ENCODE data around the gene GGNBP2. TPM values are rescaled to one million over a fixed set of nuclear protein-coding genes. Genes with fewer than 3 reads are reported as not detected.
A peak's percentile ranks its signal among the peaks of the same experiment; 100 is the strongest.

GGNBP2 gene
- total RNA-seq, 1 experiment from 2014 or later: 57.2 TPM

- H3K4me1 ChIP-seq (ENCODE audit: control insufficient read depth, insufficient read depth, low read length): peaks cover 3% of the 10 kb centered on the region; the same call in 1 of the 2 replicates
- no TSS peak for BruUV-seq (replicated peaks)
- POLR2A ChIA-PET: no interaction called here
- in situ Hi-C loops (cut with HindIII; ENCODE audit: low pct_unique_long_range_greater_than_20kb, low sequenced_read_pairs): no loop called here
- H3K4me3 ChIP-seq (ENCODE audit: low read depth in 2 of 2, low read length in 2 of 2): no peak overlapping the region
- no peak overlapping the region for H3K27ac ChIP-seq (ENCODE audit: low read length)
- CTCF ChIA-PET: no interaction called here
- no peaks in the 10 kb centered on the region for H3K27me3 ChIP-seq (ENCODE audit: control insufficient read depth, insufficient read depth, low read length)
- TF ChIP-seq SIN3A (IDR thresholded peaks at IDR 0.05; ENCODE audit: borderline replicate concordance, insufficient read depth, low read depth, low read length) (no peak), POLR2AphosphoS5 (IDR thresholded peaks at IDR 0.05; ENCODE audit: low read depth, low read length) (no peak), CTCF (IDR thresholded peaks at IDR 0.05) (no peak), TCF7L2 (IDR thresholded peaks at IDR 0.05; ENCODE audit: low read depth, low read length) (no peak)
- TF ChIP-seq, protein P1, sequence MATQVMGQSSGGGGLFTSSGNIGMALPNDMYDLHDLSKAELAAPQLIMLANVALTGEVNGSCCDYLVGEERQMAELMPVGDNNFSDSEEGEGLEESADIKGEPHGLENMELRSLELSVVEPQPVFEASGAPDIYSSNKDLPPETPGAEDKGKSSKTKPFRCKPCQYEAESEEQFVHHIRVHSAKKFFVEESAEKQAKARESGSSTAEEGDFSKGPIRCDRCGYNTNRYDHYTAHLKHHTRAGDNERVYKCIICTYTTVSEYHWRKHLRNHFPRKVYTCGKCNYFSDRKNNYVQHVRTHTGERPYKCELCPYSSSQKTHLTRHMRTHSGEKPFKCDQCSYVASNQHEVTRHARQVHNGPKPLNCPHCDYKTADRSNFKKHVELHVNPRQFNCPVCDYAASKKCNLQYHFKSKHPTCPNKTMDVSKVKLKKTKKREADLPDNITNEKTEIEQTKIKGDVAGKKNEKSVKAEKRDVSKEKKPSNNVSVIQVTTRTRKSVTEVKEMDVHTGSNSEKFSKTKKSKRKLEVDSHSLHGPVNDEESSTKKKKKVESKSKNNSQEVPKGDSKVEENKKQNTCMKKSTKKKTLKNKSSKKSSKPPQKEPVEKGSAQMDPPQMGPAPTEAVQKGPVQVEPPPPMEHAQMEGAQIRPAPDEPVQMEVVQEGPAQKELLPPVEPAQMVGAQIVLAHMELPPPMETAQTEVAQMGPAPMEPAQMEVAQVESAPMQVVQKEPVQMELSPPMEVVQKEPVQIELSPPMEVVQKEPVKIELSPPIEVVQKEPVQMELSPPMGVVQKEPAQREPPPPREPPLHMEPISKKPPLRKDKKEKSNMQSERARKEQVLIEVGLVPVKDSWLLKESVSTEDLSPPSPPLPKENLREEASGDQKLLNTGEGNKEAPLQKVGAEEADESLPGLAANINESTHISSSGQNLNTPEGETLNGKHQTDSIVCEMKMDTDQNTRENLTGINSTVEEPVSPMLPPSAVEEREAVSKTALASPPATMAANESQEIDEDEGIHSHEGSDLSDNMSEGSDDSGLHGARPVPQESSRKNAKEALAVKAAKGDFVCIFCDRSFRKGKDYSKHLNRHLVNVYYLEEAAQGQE (IDR thresholded peaks at IDR 0.05; ENCODE audit: insufficient read depth in 1 of 2, low read depth in 2 of 2, low read length in 1 of 2): no peak
- ATAC-seq (no peak), DNase-seq (ENCODE audit: low read depth, low spot score) (no peak)
- intact Hi-C loops (cut with micrococcal nuclease; ENCODE audit: unreplicated experiment): no loop called here
- peaks cover 11% of the 10 kb centered on the region for H3K36me3 ChIP-seq (ENCODE audit: control insufficient read depth, insufficient read depth, low read length)
- no peaks in the 10 kb centered on the region for H3K9me3 ChIP-seq (ENCODE audit: control insufficient read depth, insufficient read depth, low read depth, low read length)
Observed at GRCh38 chr17:36532435-36532975, 12.2 kb upstream of the GGNBP2 start.

- Histone ChIP-seq H3K27me3 (ENCODE audit: control insufficient read depth, insufficient read depth, low read length) (no peaks in the 10 kb centered on the region), H3K27ac (ENCODE audit: low read length) (peak overlapping the region; percentile 93), H3K36me3 (ENCODE audit: control insufficient read depth, insufficient read depth, low read length) (peaks cover 17% of the 10 kb centered on the region), H3K4me1 (ENCODE audit: control insufficient read depth, insufficient read depth, low read length) (peaks cover 3% of the 10 kb centered on the region), H3K4me3 (ENCODE audit: low read depth in 2 of 2, low read length in 2 of 2) (peak overlapping the region; percentile 83 to 90), H3K9me3 (ENCODE audit: control insufficient read depth, insufficient read depth, low read depth, low read length) (no peaks in the 10 kb centered on the region)
- intact Hi-C loops (cut with micrococcal nuclease; ENCODE audit: unreplicated experiment): no loop called here
- CTCF ChIA-PET: no interaction called here
- TF ChIP-seq CTCF (IDR thresholded peaks at IDR 0.05): peak; percentile 78
- TF ChIP-seq, protein P1 (IDR thresholded peaks at IDR 0.05; ENCODE audit: insufficient read depth in 1 of 2, low read depth in 2 of 2, low read length in 1 of 2): no peak
- DNase-seq (ENCODE audit: low read depth, low spot score) (no peak), ATAC-seq (peak; percentile 66)
- no TSS peak for BruUV-seq (replicated peaks)
- POLR2A ChIA-PET: no interaction called here
- in situ Hi-C loops (cut with HindIII; ENCODE audit: low pct_unique_long_range_greater_than_20kb, low sequenced_read_pairs): no loop called here
Observed at GRCh38 chr17:36533935-36534839, 10.5 kb upstream of the GGNBP2 start.

Measured in Panc1 (cell line).